CD14-positive monocyte (primary cell): ENCODE measurements around the gene PAN3. TPM values are rescaled to one million over a fixed set of nuclear protein-coding genes. Genes with fewer than 3 reads are reported as not detected.

Source experiments
- DNase-seq, 3 donors: peaks; one replicate each; pipeline ENCODE4 v3.0.0-alpha.2; 2011 to 2022
- H2AFZ ChIP-seq: 2 replicates; pipeline ENCODE4 v1.6.0; 2012; ENCODE audit warnings: mild to moderate bottlenecking, low read depth, low read length, inconsistent platforms; ENCODE audit not compliant: insufficient read depth, poor library complexity, severe bottlenecking
- H3K27ac ChIP-seq, 2 donors: 1 replicate in 1 of 2; 2 replicates in 1 of 2; pipeline ENCODE4 v1.5.1; 2012 to 2013; ENCODE audit warnings: low read length in 2 of 2, control low read depth in 1 of 2, inconsistent platforms in 1 of 2, low read depth in 1 of 2, mild to moderate bottlenecking in 1 of 2
- H3K27me3 ChIP-seq, 2 donors: one replicate each; pipeline versions ENCODE4 v1.6.0 to v1.6.1; 2011 to 2013; ENCODE audit warnings: low read length in 2 of 2; ENCODE audit not compliant: control insufficient read depth in 2 of 2, insufficient read depth in 2 of 2
- H3K36me3 ChIP-seq, 2 donors: replicated peaks in 1 of 2; 1 replicate in 1 of 2; 2 replicates in 1 of 2; pipeline versions ENCODE4 v1.5.1 to v1.6.1; 2012 to 2013; ENCODE audit warnings: low read length in 2 of 2, control low read depth in 1 of 2, inconsistent platforms in 1 of 2, mild to moderate bottlenecking in 1 of 2; ENCODE audit not compliant: insufficient read depth in 2 of 2, control insufficient read depth in 1 of 2
- H3K4me1 ChIP-seq, 2 donors: 1 replicate in 1 of 2; 2 replicates in 1 of 2; pipeline versions ENCODE4 v1.5.1 to v1.6.1; 2012 to 2013; ENCODE audit warnings: low read length in 2 of 2, control low read depth in 1 of 2, inconsistent platforms in 1 of 2, mild to moderate bottlenecking in 1 of 2, moderate library complexity in 1 of 2; ENCODE audit not compliant: insufficient read depth in 2 of 2, control insufficient read depth in 1 of 2
- H3K4me2 ChIP-seq: replicated peaks from 2 replicates; pipeline ENCODE3; 2012; ENCODE audit warnings: low read length, moderate library complexity, mild to moderate bottlenecking; ENCODE audit not compliant: poor library complexity, severe bottlenecking; ENCODE audit errors: extremely low read depth
- H3K4me3 ChIP-seq, 3 experiments: fragments of 200-600 bp in 1 of 3; sonication (generic) in 1 of 3; replicated peaks in 1 of 3; 1 replicate in 2 of 3; 2 replicates in 1 of 3; pipeline ENCODE4 v1.5.1; 2011 to 2013; ENCODE audit warnings: low read length in 3 of 3, mild to moderate bottlenecking in 3 of 3, control low read depth in 2 of 3, low read depth in 2 of 3, inconsistent platforms in 1 of 3, moderate library complexity in 1 of 3
- H3K79me2 ChIP-seq: 2 replicates; pipeline ENCODE4 v1.6.0; 2012; ENCODE audit warnings: mild to moderate bottlenecking, control low read depth, inconsistent platforms, low read length, moderate library complexity; ENCODE audit not compliant: insufficient read depth
- H3K9ac ChIP-seq: 2 replicates; pipeline ENCODE4 v1.6.0; 2017; ENCODE audit warnings: low read length, mild to moderate bottlenecking; ENCODE audit not compliant: insufficient read depth, poor library complexity, severe bottlenecking
- H3K9me3 ChIP-seq, 2 donors: replicated peaks in 1 of 2; 1 replicate in 1 of 2; 2 replicates in 1 of 2; pipeline versions ENCODE4 v1.5.1 to v1.6.1; 2012 to 2013; ENCODE audit warnings: low read length in 2 of 2, control low read depth in 1 of 2; ENCODE audit not compliant: control insufficient read depth in 1 of 2, insufficient read depth in 1 of 2
- H4K20me1 ChIP-seq: 2 replicates; pipeline ENCODE4 v1.6.0; 2012; ENCODE audit warnings: mild to moderate bottlenecking, low read length, control low read depth, moderate library complexity; ENCODE audit not compliant: insufficient read depth
- H3K27ac Mint-ChIP-seq, 7 donors: one replicate each; pipeline ENCODE4 v1.8.0; 2020; ENCODE audit warnings: mild to moderate bottlenecking in 7 of 7, mixed read lengths in 7 of 7, moderate library complexity in 6 of 7, inconsistent platforms in 2 of 7
- H3K27me3 Mint-ChIP-seq, 3 donors: one replicate each; pipeline ENCODE4 v1.8.0; 2021 to 2022; ENCODE audit warnings: low read depth in 3 of 3, mild to moderate bottlenecking in 3 of 3, mixed read lengths in 3 of 3, moderate library complexity in 3 of 3, inconsistent platforms in 1 of 3
- H3K36me3 Mint-ChIP-seq, 2 donors: one replicate each; pipeline ENCODE4 v1.8.0; 2020; ENCODE audit warnings: mixed read lengths in 2 of 2, inconsistent platforms in 1 of 2, mild to moderate bottlenecking in 1 of 2
- H3K4me1 Mint-ChIP-seq: one replicate; pipeline ENCODE4 v1.8.0; 2020; ENCODE audit warnings: mild to moderate bottlenecking, mixed read lengths
- H3K4me3 Mint-ChIP-seq, 2 donors: one replicate each; pipeline ENCODE4 v1.8.0; 2020; ENCODE audit warnings: mild to moderate bottlenecking in 2 of 2, mixed read lengths in 2 of 2, moderate library complexity in 1 of 2
- H3K9me3 Mint-ChIP-seq, 7 donors: one replicate each; pipeline ENCODE4 v1.8.0; 2020 to 2022; ENCODE audit warnings: mixed read lengths in 7 of 7, mild to moderate bottlenecking in 6 of 7, moderate library complexity in 6 of 7, inconsistent platforms in 2 of 7
- WGBS: methylation state at CpG from one replicate; pipeline ENCODE4 v1.1.5; 2013; ENCODE audit warnings: missing lambda C conversion rate; ENCODE audit not compliant: insufficient coverage; 5-methylcytosine and 5-hydroxymethylcytosine counted together
- intact Hi-C, 2 donors: fragments of 100-400 bp; cut with micrococcal nuclease; formaldehyde crosslinking; loops; one replicate each; pipeline versions ENCODE4 v1.15.0 to v1.15.1; 2023
- polyA plus RNA-seq, 3 donors: library from polyadenylated mRNA; depleted of rRNA in 1 of 3; unstranded in 2 of 3; stranded (reverse) in 1 of 3; fragments of 300-500 nt in 2 of 3; fragments of >200 nt in 1 of 3; fragmentation: Illumina TruSeq in 2 of 3; gene quantifications; 1 replicate in 2 of 3; 2 replicates in 1 of 3; pipeline ENCODE4 v1.2.3, GENCODE V29; 2012 to 2021
- TF ChIP-seq, protein P1 (sequence below): fragments of 200-600 bp; IDR thresholded peaks from one replicate; pipeline ENCODE4 v1.8.0; 2022; ENCODE audit warnings: antibody characterized with exemption, mild to moderate bottlenecking

Gene PAN3
- polyA plus RNA-seq, 3 donors: 3.0 to 27.9 (median 3.2) TPM

DNA sequence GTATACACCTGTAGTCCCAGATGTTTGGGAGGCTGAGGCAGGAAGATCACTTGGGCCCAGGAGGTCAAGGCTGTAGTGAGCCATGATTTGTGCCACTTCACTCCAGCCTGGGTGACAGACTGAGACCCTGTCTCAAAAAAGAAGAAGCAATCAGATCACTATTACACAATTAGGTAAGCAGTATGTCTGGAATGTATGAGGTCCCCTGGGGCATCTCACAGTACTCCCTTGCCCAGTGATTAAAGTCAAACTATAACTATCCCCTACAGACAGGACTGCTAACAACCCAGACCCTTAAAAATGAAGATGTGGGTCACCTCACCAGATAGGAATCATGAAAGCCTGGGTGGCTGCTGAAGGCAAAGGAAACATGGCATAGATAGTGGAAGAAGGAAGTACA, 9.4 kb upstream of the PAN3 start:
- peak overlapping the region in 1 of 7 donors; percentile 5 for H3K27ac Mint-ChIP-seq
- no peaks in the 10 kb centered on the region for H4K20me1 ChIP-seq
- H3K27me3 ChIP-seq: no peaks in the 10 kb centered on the region
- peaks cover 7% of the 10 kb centered on the region for H3K4me1 Mint-ChIP-seq
- no peak overlapping the region for H3K9ac ChIP-seq
- intact Hi-C loops: no loop called here
- no peaks in the 10 kb centered on the region for H3K36me3 ChIP-seq
- no peaks in the 10 kb centered on the region for H3K79me2 ChIP-seq
- no peak overlapping the region for H2AFZ ChIP-seq
- H3K4me3 ChIP-seq: no peak overlapping the region
- H3K4me3 Mint-ChIP-seq: no peak overlapping the region
- peaks cover 0 to 3% (median 0%) of the 10 kb centered on the region in 7 donors for H3K9me3 Mint-ChIP-seq
- no peak for DNase-seq
- no peak overlapping the region for H3K27ac ChIP-seq
- no peaks in the 10 kb centered on the region for H3K36me3 Mint-ChIP-seq
- no peak overlapping the region for H3K4me2 ChIP-seq
- TF ChIP-seq, protein P1, sequence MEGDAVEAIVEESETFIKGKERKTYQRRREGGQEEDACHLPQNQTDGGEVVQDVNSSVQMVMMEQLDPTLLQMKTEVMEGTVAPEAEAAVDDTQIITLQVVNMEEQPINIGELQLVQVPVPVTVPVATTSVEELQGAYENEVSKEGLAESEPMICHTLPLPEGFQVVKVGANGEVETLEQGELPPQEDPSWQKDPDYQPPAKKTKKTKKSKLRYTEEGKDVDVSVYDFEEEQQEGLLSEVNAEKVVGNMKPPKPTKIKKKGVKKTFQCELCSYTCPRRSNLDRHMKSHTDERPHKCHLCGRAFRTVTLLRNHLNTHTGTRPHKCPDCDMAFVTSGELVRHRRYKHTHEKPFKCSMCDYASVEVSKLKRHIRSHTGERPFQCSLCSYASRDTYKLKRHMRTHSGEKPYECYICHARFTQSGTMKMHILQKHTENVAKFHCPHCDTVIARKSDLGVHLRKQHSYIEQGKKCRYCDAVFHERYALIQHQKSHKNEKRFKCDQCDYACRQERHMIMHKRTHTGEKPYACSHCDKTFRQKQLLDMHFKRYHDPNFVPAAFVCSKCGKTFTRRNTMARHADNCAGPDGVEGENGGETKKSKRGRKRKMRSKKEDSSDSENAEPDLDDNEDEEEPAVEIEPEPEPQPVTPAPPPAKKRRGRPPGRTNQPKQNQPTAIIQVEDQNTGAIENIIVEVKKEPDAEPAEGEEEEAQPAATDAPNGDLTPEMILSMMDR: no peak
- H3K27me3 Mint-ChIP-seq: peaks cover 0 to 2% (median 1%) of the 10 kb centered on the region in 3 donors
- no peaks in the 10 kb centered on the region for H3K9me3 ChIP-seq
- H3K4me1 ChIP-seq: no peaks in the 10 kb centered on the region

DNA sequence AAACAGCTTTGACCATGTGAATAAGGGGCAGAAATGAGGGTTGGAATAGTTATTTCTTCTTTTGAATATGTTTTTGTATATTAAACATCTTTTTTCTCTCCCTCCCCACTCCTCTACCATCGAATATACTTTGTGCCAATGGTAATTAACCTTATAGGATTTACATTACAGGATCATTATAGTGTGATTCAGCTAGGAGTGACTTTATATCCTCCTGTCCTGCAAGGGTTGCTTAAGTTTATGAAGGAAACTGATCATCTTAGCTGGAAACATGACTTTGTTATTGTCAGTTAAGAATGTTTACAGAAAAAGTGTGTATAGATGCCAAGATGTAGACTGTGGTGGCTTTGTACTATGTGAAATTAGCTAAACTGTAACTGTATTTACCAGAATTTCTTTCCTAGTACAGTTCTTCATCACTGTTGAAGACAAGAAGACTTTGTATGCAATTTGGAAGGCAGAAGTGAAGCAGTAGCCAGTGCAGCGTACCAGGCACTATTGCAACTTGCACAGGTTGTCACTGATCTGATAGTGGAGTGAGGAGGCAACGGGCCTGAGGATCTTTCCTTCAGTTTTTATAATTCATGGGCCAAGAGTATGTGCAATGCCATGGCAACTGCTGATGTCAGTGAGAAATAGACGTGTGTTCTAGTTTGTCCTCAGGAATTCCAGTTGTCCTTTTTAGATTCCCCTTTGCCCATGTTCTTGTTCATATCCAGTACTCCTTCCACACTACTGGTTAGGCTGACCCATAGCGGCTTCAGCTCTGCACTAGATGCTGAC, 8.2 kb upstream of the PAN3 start:
- H3K79me2 ChIP-seq: no peaks in the 10 kb centered on the region
- no peak for DNase-seq
- H3K27ac Mint-ChIP-seq: no peak overlapping the region
- no peaks in the 10 kb centered on the region for H3K9me3 ChIP-seq
- no peak overlapping the region for H2AFZ ChIP-seq
- no peak overlapping the region for H3K4me2 ChIP-seq
- TF ChIP-seq, protein P1: no peak
- no peaks in the 10 kb centered on the region for H3K36me3 Mint-ChIP-seq
- no peaks in the 10 kb centered on the region for H3K27me3 ChIP-seq
- peaks cover 0 to 3% (median 0%) of the 10 kb centered on the region in 7 donors for H3K9me3 Mint-ChIP-seq
- peaks cover 0 to 2% (median 1%) of the 10 kb centered on the region in 3 donors for H3K27me3 Mint-ChIP-seq
- 83% methylated on average over 3 of the region's 5 CpGs for WGBS
- no peaks in the 10 kb centered on the region for H3K4me1 ChIP-seq
- no peaks in the 10 kb centered on the region for H3K36me3 ChIP-seq
- intact Hi-C loops: loop anchor here in 1 of 2 donors (10.0 kb wide), 1 partner anchor 95 kb away; no protein-coding TSS in a partner anchor
- no peak overlapping the region for H3K4me3 ChIP-seq
- no peak overlapping the region for H3K4me3 Mint-ChIP-seq
- H3K27ac ChIP-seq: no peak overlapping the region
- H3K9ac ChIP-seq: no peak overlapping the region
- peaks cover 7% of the 10 kb centered on the region for H3K4me1 Mint-ChIP-seq
- no peaks in the 10 kb centered on the region for H4K20me1 ChIP-seq
